ACC112 (cell line): Measurements from ENCODE around the gene IFT52.
A peak's percentile ranks its signal among the peaks of the same experiment; 100 is the strongest.

Experiments
- H2AFZ ChIP-seq: fragments of 200-600 bp; sonication (generic); one replicate; pipeline ENCODE4 v1.6.0; 2017; ENCODE audit warnings: antibody characterized with exemption, low read length; ENCODE audit not compliant: unreplicated experiment
- H3K27ac ChIP-seq: fragments of 200-600 bp; sonication (generic); 2 replicates; pipeline ENCODE4 v1.5.1; 2014; ENCODE audit warnings: low read depth, mild to moderate bottlenecking, antibody characterized with exemption, low read length, moderate library complexity
- H3K27me3 ChIP-seq: fragments of 200-600 bp; sonication (generic); 2 replicates; pipeline ENCODE4 v1.6.1; 2014; ENCODE audit warnings: mild to moderate bottlenecking, antibody characterized with exemption, low read length, moderate library complexity, mixed read lengths; ENCODE audit not compliant: insufficient read depth
- H3K36me3 ChIP-seq: fragments of 200-600 bp; sonication (generic); 2 replicates; pipeline ENCODE4 v1.6.1; 2016; ENCODE audit warnings: mild to moderate bottlenecking, antibody characterized with exemption, low read length, moderate library complexity, mixed read lengths; ENCODE audit not compliant: insufficient read depth
- H3K4me1 ChIP-seq: fragments of 200-600 bp; sonication (generic); one replicate; pipeline ENCODE4 v1.6.1; 2016; ENCODE audit warnings: low read length, mixed read lengths; ENCODE audit not compliant: insufficient read depth, unreplicated experiment, control insufficient read depth
- H3K4me3 ChIP-seq: fragments of 200-600 bp; sonication (generic); 2 replicates; pipeline ENCODE4 v1.5.1; 2014; ENCODE audit warnings: mild to moderate bottlenecking, low read depth, low read length
- H3K79me2 ChIP-seq: fragments of 200-600 bp; sonication (generic); one replicate; pipeline ENCODE4 v1.6.0; 2016; ENCODE audit warnings: low read length; ENCODE audit not compliant: control insufficient read depth, unreplicated experiment, insufficient read depth

The IFT52 gene

DNA sequence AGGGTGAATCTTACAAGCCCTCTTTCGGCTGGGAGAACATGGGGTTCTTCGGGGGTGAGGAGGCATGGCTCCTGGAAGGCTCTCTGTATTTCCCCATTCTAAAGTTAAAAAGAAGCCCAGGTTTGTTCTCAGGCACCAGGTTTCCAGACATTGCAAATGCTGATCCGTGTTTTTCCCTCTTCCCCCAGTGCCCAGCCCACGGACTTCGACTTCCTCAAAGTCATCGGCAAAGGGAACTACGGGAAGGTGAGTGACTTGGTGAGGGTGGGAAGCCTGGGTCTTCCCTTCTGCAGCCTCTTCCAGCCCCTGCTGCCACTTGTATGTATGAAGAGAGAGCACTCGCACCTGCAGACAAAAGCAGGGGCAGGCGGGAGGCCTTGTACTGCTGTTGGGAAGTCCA is 23.3 kb upstream of the IFT52 start:
- H3K27me3 ChIP-seq, result no peaks in the 10 kb centered on the region
- no peaks in the 10 kb centered on the region for H3K4me1 ChIP-seq
- no peaks in the 10 kb centered on the region for H3K79me2 ChIP-seq
- H2AFZ ChIP-seq, result no peak overlapping the region
- no peak overlapping the region for H3K27ac ChIP-seq
- H3K4me3 ChIP-seq, result no peak overlapping the region
- no peaks in the 10 kb centered on the region for H3K36me3 ChIP-seq

DNA sequence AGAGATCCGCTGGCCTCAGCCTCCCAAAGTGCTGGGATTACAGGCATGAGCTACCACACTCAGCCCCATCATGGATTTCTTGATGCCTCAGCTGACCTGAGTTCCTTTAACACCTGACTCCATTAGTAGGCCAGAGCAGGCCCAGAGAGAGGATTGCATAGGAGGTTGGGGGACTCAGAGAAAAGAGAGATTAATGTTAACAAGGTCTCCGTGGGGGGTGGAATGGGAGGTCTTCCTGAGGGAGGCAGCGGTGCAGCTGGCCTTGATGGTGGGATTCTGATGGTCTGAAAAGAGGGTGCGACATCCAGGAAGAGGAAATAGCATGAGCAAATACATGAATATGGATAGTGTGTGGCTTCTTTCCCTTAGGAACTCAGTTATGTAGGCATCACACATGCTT is 22.0 kb upstream of the IFT52 start:
- no peak overlapping the region for H3K27ac ChIP-seq
- H3K27me3 ChIP-seq, result no peaks in the 10 kb centered on the region
- no peaks in the 10 kb centered on the region for H3K79me2 ChIP-seq
- no peak overlapping the region for H2AFZ ChIP-seq
- H3K4me1 ChIP-seq, result no peaks in the 10 kb centered on the region
- no peak overlapping the region for H3K4me3 ChIP-seq
- H3K36me3 ChIP-seq, result no peaks in the 10 kb centered on the region

DNA sequence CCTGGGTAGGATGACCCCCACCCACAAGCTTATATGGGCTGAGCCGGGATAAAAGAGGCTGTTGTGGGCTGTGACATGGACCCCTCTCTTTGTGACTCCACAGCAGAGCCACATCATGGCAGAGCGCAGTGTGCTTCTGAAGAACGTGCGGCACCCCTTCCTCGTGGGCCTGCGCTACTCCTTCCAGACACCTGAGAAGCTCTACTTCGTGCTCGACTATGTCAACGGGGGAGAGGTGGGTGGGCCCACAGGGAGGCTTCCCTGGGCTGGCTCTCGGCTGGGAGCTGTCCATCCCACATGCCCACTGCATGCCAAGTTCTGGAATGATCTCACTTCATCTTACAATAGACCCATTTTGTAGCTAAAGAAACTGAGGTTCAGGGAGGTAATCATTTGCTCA is 21.5 kb upstream of the IFT52 start:
- no peaks in the 10 kb centered on the region for H3K79me2 ChIP-seq
- no peaks in the 10 kb centered on the region for H3K36me3 ChIP-seq
- H3K4me1 ChIP-seq, result no peaks in the 10 kb centered on the region
- H3K27ac ChIP-seq, result no peak overlapping the region
- H3K4me3 ChIP-seq, result no peak overlapping the region
- H2AFZ ChIP-seq, result no peak overlapping the region
- H3K27me3 ChIP-seq, result no peaks in the 10 kb centered on the region

DNA sequence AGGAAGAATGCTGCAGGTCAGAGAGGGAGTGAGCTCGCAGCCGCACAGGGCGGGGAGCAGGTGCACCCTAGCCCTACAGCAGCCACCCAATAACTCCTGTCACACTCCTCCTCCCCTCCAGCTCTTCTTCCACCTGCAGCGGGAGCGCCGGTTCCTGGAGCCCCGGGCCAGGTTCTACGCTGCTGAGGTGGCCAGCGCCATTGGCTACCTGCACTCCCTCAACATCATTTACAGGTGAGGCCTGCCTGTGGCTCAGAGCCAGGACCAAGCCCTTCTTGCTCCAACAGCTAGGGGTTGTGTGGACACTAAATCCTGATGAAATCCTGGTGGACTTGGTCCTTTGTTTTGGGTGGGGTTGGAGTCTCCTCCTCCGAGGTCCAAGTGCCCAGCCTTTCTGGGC is 20.2 kb upstream of the IFT52 start:
- Histone ChIP-seq H2AFZ (no peak overlapping the region), H3K36me3 (no peaks in the 10 kb centered on the region), H3K27me3 (no peaks in the 10 kb centered on the region), H3K79me2 (no peaks in the 10 kb centered on the region), H3K27ac (no peak overlapping the region), H3K4me3 (no peak overlapping the region), H3K4me1 (no peaks in the 10 kb centered on the region)

DNA sequence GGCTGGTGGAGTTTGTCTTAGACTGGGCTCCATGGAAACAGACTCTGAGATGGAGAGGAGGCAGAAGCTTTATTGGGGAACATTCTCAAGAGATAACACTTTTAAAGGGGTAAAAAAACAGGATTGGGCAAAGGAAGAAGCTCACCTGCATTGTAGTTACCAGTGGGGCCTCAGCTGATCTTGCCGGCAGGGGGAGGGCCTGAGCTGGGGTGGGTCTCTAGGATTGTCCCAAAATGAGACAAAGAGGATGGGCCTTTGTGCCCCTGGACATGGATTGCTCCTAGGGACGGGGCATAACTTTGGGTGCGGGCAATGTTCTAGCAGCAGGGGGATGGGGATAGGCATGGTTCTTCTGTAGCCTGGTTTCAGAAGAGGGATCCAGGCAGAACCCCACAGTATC is 19.4 kb upstream of the IFT52 start:
- no peaks in the 10 kb centered on the region for H3K36me3 ChIP-seq
- H2AFZ ChIP-seq, result no peak overlapping the region
- H3K4me1 ChIP-seq, result no peaks in the 10 kb centered on the region
- H3K4me3 ChIP-seq, result no peak overlapping the region
- H3K27me3 ChIP-seq, result no peaks in the 10 kb centered on the region
- no peak overlapping the region for H3K27ac ChIP-seq
- no peaks in the 10 kb centered on the region for H3K79me2 ChIP-seq

DNA sequence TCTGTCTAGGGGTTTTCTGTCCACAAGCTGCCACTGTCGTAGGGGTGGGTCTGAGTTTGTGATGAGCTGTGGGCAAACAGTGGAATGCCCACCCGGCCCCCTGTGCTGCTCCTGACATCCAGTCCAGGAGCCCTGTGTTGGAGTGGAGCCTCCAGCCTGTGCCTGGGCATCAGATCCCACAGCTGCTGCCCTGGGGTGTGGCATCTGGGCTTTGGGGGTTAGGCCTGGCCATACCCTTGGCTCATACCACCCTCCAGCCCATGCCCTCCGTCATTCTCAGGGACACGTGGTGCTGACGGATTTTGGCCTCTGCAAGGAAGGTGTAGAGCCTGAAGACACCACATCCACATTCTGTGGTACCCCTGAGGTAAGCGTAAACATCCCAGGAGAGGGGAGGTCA is 19.0 kb upstream of the IFT52 start:
- Histone ChIP-seq H3K27me3 (no peaks in the 10 kb centered on the region), H3K79me2 (no peaks in the 10 kb centered on the region), H3K4me3 (no peak overlapping the region), H2AFZ (no peak overlapping the region), H3K27ac (no peak overlapping the region), H3K4me1 (no peaks in the 10 kb centered on the region), H3K36me3 (no peaks in the 10 kb centered on the region)

DNA sequence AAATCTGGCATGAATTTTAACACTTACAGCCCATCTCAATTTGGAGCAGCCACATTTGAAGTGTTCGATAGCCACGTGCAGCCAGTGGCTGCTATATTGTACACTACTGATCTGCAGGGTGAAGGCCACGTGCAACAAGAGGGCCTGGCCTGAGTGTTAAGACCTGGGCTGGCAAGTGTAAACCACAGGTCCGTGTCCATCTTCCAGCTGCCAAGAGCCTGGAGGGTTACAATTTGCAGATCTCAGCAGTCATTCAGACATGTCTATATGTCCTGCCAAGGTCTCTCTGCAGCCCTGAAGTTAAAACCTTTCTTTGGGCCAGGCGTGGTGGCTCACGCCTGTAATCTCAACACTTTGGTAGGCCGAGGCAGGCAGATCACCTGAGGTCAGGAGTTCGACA is 17.8 kb upstream of the IFT52 start:
- H3K27me3 ChIP-seq, result no peaks in the 10 kb centered on the region
- no peaks in the 10 kb centered on the region for H3K36me3 ChIP-seq
- H3K27ac ChIP-seq, result no peak overlapping the region
- H3K79me2 ChIP-seq, result no peaks in the 10 kb centered on the region
- no peaks in the 10 kb centered on the region for H3K4me1 ChIP-seq
- H2AFZ ChIP-seq, result no peak overlapping the region
- H3K4me3 ChIP-seq, result no peak overlapping the region

DNA sequence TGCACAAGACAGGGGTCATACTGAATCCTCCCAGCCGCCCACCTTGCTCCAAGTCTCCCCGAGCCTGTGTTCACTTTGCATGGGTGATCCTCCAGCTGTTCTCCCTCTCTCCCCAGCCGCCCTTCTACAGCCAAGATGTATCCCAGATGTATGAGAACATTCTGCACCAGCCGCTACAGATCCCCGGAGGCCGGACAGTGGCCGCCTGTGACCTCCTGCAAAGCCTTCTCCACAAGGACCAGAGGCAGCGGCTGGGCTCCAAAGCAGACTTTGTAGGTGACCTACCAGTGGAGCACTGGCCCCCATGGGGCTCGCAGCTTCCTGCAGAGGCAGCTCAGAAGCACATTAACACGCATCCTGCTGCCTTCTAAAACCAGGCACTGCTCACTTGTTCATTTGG is 14.6 kb upstream of the IFT52 start:
- Histone ChIP-seq H3K36me3 (no peaks in the 10 kb centered on the region), H3K27ac (no peak overlapping the region), H3K4me1 (peaks cover 7% of the 10 kb centered on the region), H3K27me3 (no peaks in the 10 kb centered on the region), H3K4me3 (no peak overlapping the region), H2AFZ (no peak overlapping the region), H3K79me2 (no peaks in the 10 kb centered on the region)

DNA sequence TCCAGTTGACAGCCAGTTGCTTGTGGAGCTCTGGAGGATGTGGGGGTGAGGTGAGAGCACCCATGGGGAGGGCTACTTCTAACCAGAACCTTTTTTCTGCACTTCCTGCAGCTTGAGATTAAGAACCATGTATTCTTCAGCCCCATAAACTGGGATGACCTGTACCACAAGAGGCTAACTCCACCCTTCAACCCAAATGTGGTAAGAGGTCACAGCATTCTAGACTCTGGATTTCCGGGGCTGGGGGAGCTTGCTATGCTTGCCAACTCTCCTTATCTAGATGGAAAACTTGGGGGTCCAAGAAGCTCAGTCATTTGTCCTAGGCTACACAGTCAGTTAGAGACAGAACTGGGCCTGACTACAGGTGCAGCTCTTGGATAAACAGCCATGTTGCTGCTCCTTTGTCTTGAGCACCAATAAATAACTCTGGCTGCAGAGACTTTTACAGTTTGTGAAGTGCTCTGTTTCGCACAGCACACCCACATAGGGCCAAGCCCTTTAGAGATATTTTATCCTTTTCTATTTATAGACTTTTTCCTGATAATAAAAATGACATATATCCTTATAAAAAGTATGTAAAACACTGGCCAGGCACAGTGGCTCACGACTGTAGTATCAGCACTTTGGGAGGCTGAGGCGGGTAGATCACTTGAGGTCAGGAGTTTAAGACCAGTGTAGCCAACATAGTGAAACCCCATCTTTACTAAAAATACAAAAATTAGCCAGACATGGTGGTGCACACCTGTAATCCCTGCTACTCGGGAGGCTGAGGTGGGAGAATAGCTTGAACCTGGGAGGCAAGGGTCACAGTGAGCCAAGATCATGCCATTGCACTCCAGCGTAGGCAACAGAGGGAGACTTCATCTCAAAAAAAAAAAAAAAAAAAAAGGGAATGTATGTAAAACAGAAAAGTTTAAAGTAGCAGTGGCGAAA is 10.6 kb upstream of the IFT52 start:
- Histone ChIP-seq H3K36me3 (no peaks in the 10 kb centered on the region), H3K4me3 (no peak overlapping the region), H3K27me3 (no peaks in the 10 kb centered on the region), H3K27ac (no peak overlapping the region), H3K4me1 (peaks cover 26% of the 10 kb centered on the region), H2AFZ (no peak overlapping the region), H3K79me2 (no peaks in the 10 kb centered on the region)

DNA sequence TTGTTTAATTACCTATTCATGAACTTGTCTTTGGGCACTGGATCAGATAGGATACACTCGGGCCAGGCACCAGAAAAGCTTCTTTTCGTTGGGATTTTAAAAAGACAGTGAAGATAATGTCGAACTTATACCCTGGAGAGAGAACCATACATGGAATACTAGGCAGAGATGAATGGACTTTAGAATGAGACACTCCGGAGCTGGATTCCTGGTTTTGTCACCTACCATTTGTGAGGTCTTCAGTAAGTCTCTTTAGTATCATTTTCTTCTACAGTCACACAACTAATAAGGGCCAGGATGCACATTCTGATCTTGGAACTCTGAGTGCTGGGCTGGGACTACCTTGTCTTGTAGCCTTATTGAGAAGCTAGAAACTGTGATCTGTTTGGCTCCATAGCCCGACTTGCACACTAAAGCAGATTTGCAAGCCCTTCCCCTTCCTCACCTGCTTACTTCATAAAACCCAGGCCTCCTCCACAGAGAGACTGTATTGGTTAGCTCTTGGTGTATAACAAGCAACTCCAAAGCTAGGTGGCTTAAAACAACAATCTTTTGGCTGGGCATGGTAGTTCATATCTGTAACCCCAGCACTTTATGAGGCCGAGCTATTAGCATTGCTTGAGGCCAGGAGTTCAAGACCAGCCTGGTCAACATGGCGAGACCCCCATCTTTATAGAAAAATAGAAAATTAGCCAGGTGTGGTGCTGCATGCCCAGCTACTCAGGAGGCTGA is 7.4 kb upstream of the IFT52 start:
- Histone ChIP-seq H3K27ac (no peak overlapping the region), H3K4me3 (no peak overlapping the region), H3K79me2 (no peaks in the 10 kb centered on the region), H3K36me3 (no peaks in the 10 kb centered on the region), H3K27me3 (no peaks in the 10 kb centered on the region), H2AFZ (no peak overlapping the region), H3K4me1 (peaks cover 28% of the 10 kb centered on the region)

DNA sequence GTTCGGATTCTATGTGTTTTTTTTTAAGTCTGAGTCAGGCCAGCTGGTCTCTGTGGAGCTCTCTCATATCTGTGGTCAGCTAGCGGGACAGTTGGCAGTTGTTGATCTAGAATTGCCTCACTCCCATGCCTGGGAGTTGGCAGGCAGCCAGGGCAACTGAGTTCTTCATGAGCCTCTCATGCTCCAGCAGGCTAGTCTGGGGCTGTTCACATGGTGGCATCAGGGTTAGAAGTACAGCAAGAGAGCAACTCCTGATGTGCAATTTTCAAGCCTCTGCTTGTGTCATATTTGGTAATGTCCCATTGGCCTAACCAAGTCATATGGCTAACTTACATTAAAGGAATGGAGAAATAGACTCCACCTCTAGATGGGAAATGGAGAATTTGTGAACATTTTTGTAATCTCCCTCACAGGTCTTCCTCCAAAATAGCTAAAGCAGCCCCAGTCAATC is 6.7 kb upstream of the IFT52 start:
- Histone ChIP-seq H3K79me2 (no peaks in the 10 kb centered on the region), H3K4me3 (no peak overlapping the region), H3K4me1 (peaks cover 28% of the 10 kb centered on the region), H3K36me3 (no peaks in the 10 kb centered on the region), H3K27ac (peak overlapping the region; percentile 25; the same call in 1 of the 2 replicates), H3K27me3 (no peaks in the 10 kb centered on the region), H2AFZ (no peak overlapping the region)
